Measurements from ENCODE around the gene DAZL. TPM values are rescaled to one million over a fixed set of nuclear protein-coding genes. Genes with fewer than 3 reads are reported as not detected.
A peak's percentile ranks its signal among the peaks of the same experiment; 100 is the strongest.

The DAZL gene
- polyA plus RNA-seq, 1 of the 3 experiments (the other 2 are of a cell fraction): not detected

DNA sequence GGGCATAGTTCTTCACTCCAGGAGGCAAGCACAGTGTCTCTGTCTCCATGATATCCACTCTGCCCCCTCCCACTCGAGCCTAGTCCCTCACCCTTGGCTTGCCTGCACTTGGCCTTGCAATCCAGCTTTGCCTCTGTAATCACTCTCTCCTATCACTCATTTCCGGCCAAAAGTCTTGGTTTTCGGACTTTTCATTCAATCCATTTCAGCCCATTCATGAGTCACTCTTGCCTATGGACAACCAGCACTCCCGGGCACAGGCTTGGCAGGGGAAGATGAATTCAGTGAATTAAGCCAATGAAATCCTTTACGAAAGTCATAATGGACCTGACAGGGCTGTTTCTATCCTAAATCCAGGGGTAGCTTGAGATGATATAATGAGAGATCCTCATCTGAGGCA, 21.7 kb downstream of the DAZL start:
- DNase-seq: no peak
- TF ChIP-seq JUND (IDR thresholded peaks at IDR 0.05) (peak; percentile 26; the same call in 1 of the 2 replicates), TEAD4 (IDR thresholded peaks at IDR 0.05; ENCODE audit: borderline replicate concordance, insufficient read depth) (no peak), FOSL2 (IDR thresholded peaks at IDR 0.05; ENCODE audit: borderline replicate concordance, low read depth) (peak; percentile 36; the same call in 1 of the 2 replicates)
- TF ChIP-seq, protein P1, sequence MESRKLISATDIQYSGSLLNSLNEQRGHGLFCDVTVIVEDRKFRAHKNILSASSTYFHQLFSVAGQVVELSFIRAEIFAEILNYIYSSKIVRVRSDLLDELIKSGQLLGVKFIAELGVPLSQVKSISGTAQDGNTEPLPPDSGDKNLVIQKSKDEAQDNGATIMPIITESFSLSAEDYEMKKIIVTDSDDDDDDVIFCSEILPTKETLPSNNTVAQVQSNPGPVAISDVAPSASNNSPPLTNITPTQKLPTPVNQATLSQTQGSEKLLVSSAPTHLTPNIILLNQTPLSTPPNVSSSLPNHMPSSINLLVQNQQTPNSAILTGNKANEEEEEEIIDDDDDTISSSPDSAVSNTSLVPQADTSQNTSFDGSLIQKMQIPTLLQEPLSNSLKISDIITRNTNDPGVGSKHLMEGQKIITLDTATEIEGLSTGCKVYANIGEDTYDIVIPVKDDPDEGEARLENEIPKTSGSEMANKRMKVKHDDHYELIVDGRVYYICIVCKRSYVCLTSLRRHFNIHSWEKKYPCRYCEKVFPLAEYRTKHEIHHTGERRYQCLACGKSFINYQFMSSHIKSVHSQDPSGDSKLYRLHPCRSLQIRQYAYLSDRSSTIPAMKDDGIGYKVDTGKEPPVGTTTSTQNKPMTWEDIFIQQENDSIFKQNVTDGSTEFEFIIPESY (IDR thresholded peaks at IDR 0.05; ENCODE audit: borderline replicate concordance, low read depth): no peak

DNA sequence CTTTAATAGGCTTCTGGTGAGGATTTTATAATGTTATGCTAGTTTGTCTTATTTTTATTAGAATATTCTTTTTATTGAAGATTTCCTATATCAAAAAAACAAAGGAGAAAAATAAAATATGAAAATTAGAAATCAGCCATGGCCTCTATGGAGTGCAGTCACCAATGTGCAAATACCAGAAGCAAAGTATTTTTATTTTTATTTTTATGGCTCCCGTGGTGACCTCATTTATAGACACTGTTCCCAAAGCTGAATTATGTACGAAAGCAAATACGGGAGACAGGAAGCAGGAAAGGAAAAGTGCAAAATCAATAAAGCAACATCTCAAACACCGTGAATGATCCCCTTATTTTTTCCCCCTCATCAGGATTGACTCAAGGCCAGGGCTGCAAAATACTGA, 35.1 kb downstream of the DAZL start:
- no peaks in the 10 kb centered on the region for H3K27me3 ChIP-seq (ENCODE audit: insufficient read depth)
- 63% methylated on average over 4 of the region's 4 CpGs for WGBS (ENCODE audit: low lambda C conversion rate)
- H3K9me2 ChIP-seq: no peaks in the 10 kb centered on the region
- no peak overlapping the region for H2AFZ ChIP-seq (ENCODE audit: low read depth)
- H3K9me3 ChIP-seq: no peaks in the 10 kb centered on the region
- H3K36me3 ChIP-seq (replicated peaks in 1 of 2; ENCODE audit: control insufficient read depth in 1 of 2, insufficient read depth in 2 of 2, low read length in 1 of 2): no peaks in the 10 kb centered on the region
- no peak overlapping the region for H3K27ac ChIP-seq (ENCODE audit: low read depth in 2 of 2, low read length in 1 of 2)
- no peak for TF ChIP-seq TEAD4 (IDR thresholded peaks at IDR 0.05; ENCODE audit: borderline replicate concordance, insufficient read depth)
- TF ChIP-seq, protein P2, sequence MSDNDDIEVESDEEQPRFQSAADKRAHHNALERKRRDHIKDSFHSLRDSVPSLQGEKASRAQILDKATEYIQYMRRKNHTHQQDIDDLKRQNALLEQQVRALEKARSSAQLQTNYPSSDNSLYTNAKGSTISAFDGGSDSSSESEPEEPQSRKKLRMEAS (IDR thresholded peaks at IDR 0.05; ENCODE audit: low read depth): no peak
- no peak for TF ChIP-seq FOSL2 (IDR thresholded peaks at IDR 0.05; ENCODE audit: borderline replicate concordance, low read depth)
- no peak for TF ChIP-seq EZH2phosphoT487 (IDR thresholded peaks at IDR 0.05; ENCODE audit: borderline replicate concordance, low read depth)
- no peak for TF ChIP-seq TCF12 (IDR thresholded peaks at IDR 0.05)
- TF ChIP-seq, protein P3, sequence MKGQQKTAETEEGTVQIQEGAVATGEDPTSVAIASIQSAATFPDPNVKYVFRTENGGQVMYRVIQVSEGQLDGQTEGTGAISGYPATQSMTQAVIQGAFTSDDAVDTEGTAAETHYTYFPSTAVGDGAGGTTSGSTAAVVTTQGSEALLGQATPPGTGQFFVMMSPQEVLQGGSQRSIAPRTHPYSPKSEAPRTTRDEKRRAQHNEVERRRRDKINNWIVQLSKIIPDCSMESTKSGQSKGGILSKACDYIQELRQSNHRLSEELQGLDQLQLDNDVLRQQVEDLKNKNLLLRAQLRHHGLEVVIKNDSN (IDR thresholded peaks at IDR 0.05; ENCODE audit: borderline replicate concordance, low read depth): no peak
- TF ChIP-seq POLR2AphosphoS5 (IDR thresholded peaks at IDR 0.05; ENCODE audit: low read depth, low read length): no peak
- TF ChIP-seq TAF1 (IDR thresholded peaks at IDR 0.05; ENCODE audit: borderline replicate concordance, low read depth, low read length): no peak
- TF ChIP-seq, protein P4, sequence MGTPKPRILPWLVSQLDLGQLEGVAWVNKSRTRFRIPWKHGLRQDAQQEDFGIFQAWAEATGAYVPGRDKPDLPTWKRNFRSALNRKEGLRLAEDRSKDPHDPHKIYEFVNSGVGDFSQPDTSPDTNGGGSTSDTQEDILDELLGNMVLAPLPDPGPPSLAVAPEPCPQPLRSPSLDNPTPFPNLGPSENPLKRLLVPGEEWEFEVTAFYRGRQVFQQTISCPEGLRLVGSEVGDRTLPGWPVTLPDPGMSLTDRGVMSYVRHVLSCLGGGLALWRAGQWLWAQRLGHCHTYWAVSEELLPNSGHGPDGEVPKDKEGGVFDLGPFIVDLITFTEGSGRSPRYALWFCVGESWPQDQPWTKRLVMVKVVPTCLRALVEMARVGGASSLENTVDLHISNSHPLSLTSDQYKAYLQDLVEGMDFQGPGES (IDR thresholded peaks at IDR 0.05; ENCODE audit: low read depth, low read length): no peak
- TF ChIP-seq, protein P1 (IDR thresholded peaks at IDR 0.05; ENCODE audit: borderline replicate concordance, low read depth): no peak
- no peaks in the 10 kb centered on the region for H4K20me1 ChIP-seq (ENCODE audit: insufficient read depth)
- no peak for DNase-seq
- H3F3A ChIP-seq (replicated peaks; ENCODE audit: insufficient read depth): no peaks in the 10 kb centered on the region
- H3K4me3 ChIP-seq (ENCODE audit: low read depth in 2 of 2, low read length in 1 of 2): no peak overlapping the region
- no peaks in the 10 kb centered on the region for H3K79me2 ChIP-seq (ENCODE audit: insufficient read depth)
- ChIA-PET POLR2A (no interaction called here), CTCF (no interaction called here)
- H3K9ac ChIP-seq: no peak overlapping the region
- no peaks in the 10 kb centered on the region for H3K4me1 ChIP-seq (ENCODE audit: control insufficient read depth in 1 of 2, insufficient read depth in 2 of 2, low read depth in 1 of 2, low read length in 1 of 2)
- no peak overlapping the region for H3K4me2 ChIP-seq

More for the DNA sequence above, 21.7 kb downstream of the DAZL start:
- H3K36me3 ChIP-seq (replicated peaks in 1 of 2; ENCODE audit: control insufficient read depth in 1 of 2, insufficient read depth in 2 of 2, low read length in 1 of 2): no peaks in the 10 kb centered on the region
- H3K9ac ChIP-seq: no peak overlapping the region
- no peak overlapping the region for H3K4me2 ChIP-seq
- ChIA-PET POLR2A (no interaction called here), CTCF (interaction anchor here (0.6 to 1.5 kb wide), 2 partner anchors 8 to 293 kb away, joined by 3 to 5 read pairs; no protein-coding TSS in a partner anchor)
- no peak overlapping the region for H2AFZ ChIP-seq (ENCODE audit: low read depth)
- no peak overlapping the region for H3K27ac ChIP-seq (ENCODE audit: low read depth in 2 of 2, low read length in 1 of 2)
- H3K9me2 ChIP-seq: no peaks in the 10 kb centered on the region
- no peaks in the 10 kb centered on the region for H3K27me3 ChIP-seq (ENCODE audit: insufficient read depth)
- no peak overlapping the region for H3K4me3 ChIP-seq (ENCODE audit: low read depth in 2 of 2, low read length in 1 of 2)
- no peaks in the 10 kb centered on the region for H3K9me3 ChIP-seq
- no peaks in the 10 kb centered on the region for H4K20me1 ChIP-seq (ENCODE audit: insufficient read depth)
- no peaks in the 10 kb centered on the region for H3K79me2 ChIP-seq (ENCODE audit: insufficient read depth)
- no peaks in the 10 kb centered on the region for H3K4me1 ChIP-seq (ENCODE audit: control insufficient read depth in 1 of 2, insufficient read depth in 2 of 2, low read depth in 1 of 2, low read length in 1 of 2)
- 48% methylated on average over 5 of the region's 5 CpGs for WGBS (ENCODE audit: low lambda C conversion rate)
- no peaks in the 10 kb centered on the region for H3F3A ChIP-seq (replicated peaks; ENCODE audit: insufficient read depth)

Measured in SK-N-SH (cell line).